HEK293T (cell line): ENCODE results near the gene SSX7.
"Not testable (repeated sequence)": the region's sequence is repeated elsewhere in the genome, so short reads cannot be mapped to it uniquely, and the experiment has no call there.

Source experiments
- ARNT ChIP-seq: fragments of 450-650 bp; IDR thresholded peaks from 2 replicates; pipeline ENCODE4 v1.6.1; 2017; ENCODE audit warnings: mild to moderate bottlenecking
- BHLHE40 ChIP-seq: fragments of 450-650 bp; IDR thresholded peaks from 2 replicates; pipeline ENCODE4 v1.6.1; 2016; ENCODE audit warnings: mild to moderate bottlenecking, moderate library complexity, borderline replicate concordance
- ELF4 ChIP-seq: fragments of 450-650 bp; IDR thresholded peaks from 2 replicates; pipeline ENCODE4 v1.6.1; 2017; ENCODE audit warnings: antibody characterized with exemption
- FOXA1 ChIP-seq: fragments of 450-650 bp; IDR thresholded peaks from 2 replicates; pipeline ENCODE4 v1.6.1; 2016; ENCODE audit warnings: mild to moderate bottlenecking
- FOXM1 ChIP-seq: fragments of 450-650 bp; IDR thresholded peaks from 2 replicates; pipeline ENCODE4 v1.6.1; 2017; ENCODE audit warnings: mild to moderate bottlenecking, borderline replicate concordance
- HDGF ChIP-seq: fragments of 450-650 bp; IDR thresholded peaks from 2 replicates; pipeline ENCODE4 v1.6.1; 2017; ENCODE audit warnings: antibody characterized with exemption, borderline replicate concordance
- PKNOX1 ChIP-seq: fragments of 450-650 bp; IDR thresholded peaks from 2 replicates; pipeline ENCODE4 v1.6.1; 2016
- SP1 ChIP-seq: fragments of 450-650 bp; IDR thresholded peaks from 2 replicates; pipeline ENCODE4 v1.6.1; 2017
- SUZ12 ChIP-seq: fragments of 450-650 bp; IDR thresholded peaks from 2 replicates; pipeline ENCODE4 v1.6.1; 2016; ENCODE audit warnings: mild to moderate bottlenecking
- TARDBP ChIP-seq: fragments of 450-650 bp; IDR thresholded peaks from 2 replicates; pipeline ENCODE4 v1.6.1; 2016
- ZNF384 ChIP-seq: fragments of 450-650 bp; IDR thresholded peaks from 2 replicates; pipeline ENCODE4 v1.6.1; 2016

GRCh38 chrX:52628483-52628882 is 26.2 kb downstream of the SSX7 start:
- TF ChIP-seq FOXA1, SUZ12, PKNOX1, BHLHE40, ARNT, ELF4, SP1, HDGF, TARDBP, ZNF384, FOXM1: not testable (repeated sequence)
